Stimulated activated CD4-positive, alpha-beta T cell treated with anti-CD3 and anti-CD28 coated beads, Interleukin-1b, Interleukin-23, amount 100 ng/mL, for 1 hour (primary cell): ENCODE results near the gene TMEM255B.

Source experiments
- DNase-seq, 2 donors: peaks; one replicate each; pipeline ENCODE4 v3.0.0-alpha.2; 2020; ENCODE audit warnings: low read depth in 2 of 2

TMEM255B gene

DNA sequence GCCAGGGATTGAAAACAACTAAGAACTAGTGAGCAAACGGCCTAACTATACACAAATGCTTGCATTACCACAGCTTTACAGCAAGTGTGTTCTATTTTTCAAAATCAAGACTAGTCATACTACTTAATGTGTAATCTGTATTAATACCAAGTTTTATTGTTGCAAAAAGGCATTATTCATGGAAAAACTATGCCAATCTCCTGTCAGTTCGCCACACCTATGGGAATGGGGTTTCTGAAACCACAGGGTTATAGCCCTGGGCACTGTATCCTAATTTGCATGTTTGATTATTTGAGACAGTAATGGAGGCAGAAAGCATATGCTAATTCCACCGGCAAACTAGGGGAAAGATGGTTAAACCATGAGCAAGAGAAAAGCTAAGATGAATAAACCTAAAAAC is 90.5 kb downstream of the TMEM255B start:
- DNase-seq = no peak

DNA sequence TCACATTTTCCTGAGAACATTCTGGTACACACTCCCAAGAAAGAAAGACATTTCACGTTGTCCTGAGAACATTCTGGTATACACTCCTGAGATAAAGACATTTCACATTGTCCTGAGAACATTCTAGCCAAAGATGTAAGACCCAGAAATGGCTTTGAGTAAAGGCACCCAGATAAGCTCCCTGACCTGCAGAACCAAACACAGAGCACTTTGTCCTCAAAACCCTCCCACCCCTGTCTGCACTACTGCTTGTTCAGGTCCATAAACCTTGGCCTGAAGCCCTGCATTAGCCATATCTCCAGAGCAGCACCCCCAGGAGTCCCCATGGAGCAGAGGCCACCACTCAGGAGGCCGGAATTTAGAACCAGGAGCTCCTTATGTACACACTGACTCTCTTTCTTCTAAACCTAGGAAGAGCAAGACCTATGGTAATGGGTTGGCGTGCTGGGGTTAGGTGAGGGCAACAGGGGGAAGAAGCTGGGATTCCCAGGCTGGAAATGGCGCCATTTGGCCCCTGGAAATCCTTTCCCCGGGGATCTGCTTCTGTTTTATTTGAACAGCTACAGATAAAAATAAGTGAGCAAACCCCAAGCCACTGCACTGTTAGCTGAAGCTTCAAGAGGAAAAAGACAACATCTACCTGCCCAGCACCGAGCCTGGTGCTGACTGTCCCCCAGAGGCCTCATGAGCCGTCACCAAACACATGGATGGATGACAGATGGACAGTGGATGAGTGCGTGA is 91.1 kb downstream of the TMEM255B start:
- DNase-seq = no peak

DNA sequence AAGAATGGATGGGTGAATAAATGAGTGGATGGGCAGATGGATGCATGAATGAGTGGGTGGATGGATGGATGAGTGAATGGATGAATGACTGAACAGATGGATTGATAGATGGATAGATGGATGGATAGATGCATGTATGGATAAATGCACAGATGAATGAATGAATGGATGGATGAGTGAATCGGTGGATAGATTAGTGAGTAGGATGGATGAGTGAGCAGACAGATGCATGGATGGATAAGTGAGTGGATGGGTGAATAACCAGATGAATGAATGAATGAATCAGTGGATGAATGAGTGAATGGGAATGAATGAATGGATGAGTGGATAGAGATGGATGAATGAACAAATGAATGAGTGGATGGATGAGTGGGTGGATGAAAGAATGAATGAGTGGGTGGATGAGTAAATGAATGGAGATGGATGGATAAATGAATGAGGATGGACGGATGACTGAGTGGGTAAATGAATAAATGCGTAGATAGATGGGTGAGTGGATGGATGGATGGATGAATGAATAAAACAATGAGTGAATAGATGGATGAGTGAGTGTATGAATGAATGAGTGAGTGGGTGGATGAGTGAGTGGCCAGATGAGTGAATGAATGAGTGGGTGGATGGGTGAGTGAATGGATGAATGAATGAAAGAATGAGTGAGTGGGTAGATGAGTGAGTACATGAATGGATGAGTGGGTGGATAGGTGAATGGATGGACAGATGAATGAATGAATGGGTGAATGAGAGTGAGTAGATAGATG is 91.9 kb downstream of the TMEM255B start:
- DNase-seq = no peak

DNA sequence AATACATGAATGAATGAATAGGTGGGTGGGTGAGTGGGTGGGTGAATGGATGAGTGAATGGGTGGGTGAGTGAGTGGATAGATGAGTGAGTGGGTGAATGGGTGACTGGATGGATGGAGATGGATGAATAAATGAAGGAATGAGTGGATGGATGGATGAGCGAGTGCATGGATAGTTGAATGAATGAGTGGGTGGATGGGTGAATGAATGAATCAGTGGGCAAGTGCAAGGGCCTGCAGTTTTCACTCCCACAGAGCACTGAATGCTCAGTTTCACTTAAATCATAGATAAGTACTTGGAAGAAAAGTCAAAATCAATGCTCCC is 92.4 kb downstream of the TMEM255B start:
- no peak for DNase-seq

DNA sequence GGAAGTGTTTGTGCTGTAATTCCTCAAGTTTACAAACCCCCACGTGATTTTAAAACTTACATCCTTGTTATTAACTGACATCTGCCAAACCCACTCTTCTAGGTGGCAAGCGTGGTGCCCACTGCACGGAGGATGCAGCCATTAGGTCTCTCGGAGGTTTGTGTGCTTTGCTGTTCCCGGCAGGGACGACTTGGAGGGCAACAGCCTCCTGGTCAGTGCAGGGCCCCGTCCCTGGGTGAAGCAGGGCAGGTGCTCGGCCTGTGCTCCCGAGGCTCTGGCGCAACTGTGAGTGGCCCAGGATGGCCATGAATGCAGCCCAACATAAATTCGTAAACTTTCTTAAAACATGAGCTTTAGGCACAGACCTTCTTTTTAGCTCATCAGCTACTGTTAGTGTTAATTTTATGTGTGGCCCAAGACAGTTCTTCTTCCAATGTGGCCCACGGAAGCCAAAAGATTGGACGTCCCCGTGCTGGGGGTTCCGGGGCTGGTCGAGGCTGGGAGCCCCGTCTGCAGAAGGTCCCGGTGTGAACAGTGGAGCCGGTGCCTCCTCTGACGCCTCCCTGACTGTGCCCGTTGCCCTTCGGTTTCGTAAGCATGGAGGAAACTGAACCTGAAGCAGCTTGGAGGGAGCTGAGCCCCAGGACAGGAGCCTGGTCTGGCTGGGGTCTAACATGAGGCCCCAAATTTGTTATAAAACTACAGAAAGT is 93.0 kb downstream of the TMEM255B start:
- DNase-seq = no peak

DNA sequence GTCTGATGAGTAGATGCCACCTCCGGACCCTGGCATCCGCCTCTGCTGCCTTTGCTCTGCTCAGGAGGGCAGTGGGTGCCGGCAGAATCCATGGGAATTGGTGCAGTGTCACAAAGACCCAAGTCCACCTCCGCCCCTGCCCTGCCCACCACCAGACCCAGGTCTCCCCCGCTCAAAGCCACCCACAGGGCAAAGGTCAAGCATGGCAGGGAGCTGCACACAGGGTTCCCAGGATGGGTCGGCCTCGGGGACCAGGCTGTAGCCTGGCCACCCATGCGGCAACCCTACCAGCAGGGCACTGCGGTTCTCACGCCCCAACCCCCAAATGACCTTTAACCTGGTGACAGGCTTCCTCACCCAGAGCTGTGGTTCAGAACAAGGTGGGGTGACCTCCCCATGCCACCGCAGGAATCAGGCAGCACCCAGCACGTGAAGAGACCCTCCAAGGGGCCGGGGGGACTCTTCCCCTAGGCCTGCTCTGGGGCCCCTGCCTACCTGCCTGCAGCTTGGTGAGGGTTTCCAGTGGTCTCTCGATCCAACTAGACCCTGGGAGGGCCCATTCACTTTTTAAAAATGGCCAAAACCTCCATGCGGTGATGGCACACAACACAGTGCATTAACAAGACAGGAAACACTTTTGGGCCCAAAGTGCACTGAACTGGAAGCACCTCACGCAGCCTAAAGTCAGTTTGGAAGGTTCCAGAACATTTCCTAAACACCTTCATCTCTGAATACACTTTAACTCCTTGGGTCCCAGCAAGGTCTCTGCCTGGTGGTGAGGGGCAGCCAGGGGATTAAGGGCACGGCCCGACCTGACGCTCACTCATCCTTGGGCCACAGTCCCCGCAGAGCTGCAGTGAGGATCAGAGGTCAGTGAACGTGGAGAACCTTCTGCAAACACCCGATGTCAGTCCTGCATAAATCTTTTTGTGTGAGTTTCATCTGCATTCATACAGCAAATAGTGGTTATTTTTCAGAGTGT is 93.8 kb downstream of the TMEM255B start:
- DNase-seq = no peak

DNA sequence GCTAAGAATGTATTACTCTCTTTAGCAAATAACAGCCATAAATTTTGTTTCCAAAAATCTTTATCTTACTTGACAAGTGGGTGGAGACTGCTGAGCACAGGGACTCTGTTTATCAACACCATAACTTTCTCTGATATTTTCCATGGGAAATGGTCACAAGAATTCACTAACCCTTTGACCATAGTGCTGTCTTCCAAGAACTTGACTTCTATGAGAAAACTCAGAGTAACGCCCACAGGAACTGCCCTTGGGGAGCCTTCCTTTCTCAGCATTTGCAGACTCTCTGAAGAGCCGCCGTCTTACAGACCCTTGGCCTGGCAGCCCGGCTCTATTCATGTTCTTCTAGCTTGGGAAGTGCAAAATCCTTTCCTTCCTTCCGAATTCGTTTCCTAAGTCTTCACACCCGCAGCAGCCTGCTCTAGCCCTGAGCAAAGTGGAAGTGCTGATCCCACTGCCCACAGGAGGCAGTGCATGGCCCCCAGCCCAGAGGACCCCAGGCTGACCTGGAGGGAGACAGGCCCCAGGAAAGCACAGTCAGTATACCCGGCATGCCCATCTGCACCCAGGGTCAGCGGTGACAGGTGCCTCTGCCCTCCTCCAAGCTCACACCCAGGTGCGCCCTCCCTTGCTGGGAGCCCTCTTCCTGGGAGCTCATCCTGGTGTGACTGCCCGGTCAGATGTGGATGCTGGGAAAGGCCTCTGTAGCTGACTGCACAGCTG is 94.7 kb downstream of the TMEM255B start:
- DNase-seq = no peak

DNA sequence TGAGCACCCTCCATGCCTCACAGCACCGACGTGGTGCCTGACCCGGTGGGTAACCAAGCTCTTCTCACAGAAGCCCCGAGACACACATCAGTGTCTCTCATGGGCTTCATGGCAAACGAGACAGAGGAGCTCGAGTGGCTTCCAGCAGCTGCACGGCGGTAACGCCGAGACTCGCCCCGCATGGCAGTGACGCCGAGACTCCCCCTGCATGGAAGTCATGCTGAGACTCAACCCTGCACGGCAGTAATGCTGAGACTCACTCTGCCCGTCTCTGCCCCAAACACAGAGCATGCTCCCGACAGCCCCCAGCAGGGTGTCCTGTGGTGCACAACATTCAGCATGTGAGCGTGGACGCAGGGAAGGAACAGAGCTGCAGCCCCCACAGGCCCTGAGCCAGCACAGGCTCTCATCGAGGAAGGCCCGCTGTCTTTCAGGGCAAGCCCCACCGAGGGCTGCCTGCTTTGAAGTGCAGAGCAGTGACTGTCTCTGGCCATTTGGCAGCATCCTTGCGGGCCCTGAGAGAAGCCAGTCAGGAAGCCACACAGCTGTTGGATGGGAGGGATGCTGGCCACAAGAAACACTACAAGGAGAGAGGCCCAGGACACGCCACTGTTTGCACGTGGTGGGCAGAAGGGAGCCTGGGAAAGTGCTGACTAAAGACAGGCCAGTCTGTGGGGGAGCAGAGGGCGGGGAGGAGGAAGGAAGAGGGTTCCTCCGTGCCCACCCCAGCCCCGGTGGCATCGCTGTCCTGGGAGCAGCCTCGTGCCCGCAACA is 95.4 kb downstream of the TMEM255B start:
- DNase-seq = no peak

DNA sequence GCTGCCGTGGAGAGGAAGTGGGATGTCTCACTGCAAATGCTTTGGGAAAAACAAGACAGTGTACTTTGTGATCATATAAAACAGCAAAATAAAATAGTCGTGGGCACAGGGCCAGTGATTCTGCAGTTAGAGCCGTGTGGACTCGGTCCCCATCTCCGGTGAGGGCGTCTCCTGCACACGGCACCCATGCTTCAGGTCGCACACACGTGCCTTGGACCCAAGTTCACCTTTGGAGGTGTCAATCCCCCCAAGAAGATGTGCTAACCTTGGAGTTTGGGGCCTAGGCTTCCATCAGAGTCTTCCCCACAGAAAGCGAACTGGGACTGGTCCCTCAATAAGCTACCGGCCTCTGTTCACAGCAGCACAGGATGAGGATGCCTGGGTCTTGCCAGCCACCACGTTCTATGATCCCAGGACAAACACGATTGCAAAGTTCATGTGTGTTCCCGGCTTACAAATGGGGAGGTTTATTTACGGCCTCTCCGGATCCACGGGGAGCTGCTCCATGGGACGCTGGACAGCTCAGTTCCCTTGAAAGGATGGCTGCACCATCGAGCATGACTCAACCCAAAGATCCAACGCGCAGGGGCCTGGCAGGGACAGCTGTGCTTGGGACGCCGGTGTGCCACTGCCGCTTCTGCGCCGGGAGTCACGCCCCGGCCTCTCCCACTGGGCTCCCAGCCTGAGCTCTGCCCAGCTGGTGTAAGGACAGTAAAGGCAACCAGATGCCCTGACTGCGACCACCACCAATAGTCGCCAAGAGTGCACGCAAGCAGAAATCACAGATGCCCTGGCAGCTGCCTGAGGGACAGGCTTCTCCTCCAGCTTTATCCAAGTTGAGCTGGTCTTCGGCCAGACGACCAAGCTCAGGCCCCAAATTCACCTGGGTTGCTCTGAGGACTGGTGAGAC is 96.2 kb downstream of the TMEM255B start:
- DNase-seq = no peak

DNA sequence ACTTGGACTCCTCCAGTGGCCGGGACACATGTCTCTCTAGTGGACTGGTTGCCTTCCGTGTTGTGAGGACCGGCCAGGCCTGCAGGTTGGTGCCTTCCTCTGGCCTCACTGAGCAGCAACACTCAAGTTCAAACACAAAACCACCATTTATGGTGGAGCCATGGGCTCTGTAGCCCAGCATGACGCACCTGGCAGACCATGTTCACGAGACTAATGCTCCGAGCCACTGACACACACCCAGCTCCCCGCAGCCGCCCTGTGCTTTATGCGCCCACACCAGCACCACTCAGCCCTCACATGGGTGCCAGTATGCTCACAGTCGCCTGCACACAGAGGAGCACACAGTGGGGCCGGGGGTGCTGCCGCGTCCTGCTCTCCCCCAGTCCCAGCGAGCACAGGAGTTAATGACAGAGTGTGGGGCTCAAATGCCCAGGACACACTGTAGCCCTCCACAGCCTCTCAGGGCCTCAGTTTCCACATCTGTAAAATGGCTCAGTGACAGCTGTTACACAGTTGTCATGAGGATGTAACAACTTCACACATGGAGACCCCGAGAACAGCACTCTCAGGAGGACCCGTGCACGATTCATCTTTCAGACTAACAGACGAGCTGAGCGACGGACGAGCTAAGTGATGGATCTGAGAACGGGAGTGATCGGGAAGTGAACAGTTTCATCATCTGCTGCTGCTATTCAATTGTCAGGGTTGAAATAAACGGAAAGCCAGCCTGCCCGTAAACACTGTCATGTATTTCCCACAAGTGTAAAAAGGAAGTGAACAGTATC is 97.1 kb downstream of the TMEM255B start:
- no peak for DNase-seq

DNA sequence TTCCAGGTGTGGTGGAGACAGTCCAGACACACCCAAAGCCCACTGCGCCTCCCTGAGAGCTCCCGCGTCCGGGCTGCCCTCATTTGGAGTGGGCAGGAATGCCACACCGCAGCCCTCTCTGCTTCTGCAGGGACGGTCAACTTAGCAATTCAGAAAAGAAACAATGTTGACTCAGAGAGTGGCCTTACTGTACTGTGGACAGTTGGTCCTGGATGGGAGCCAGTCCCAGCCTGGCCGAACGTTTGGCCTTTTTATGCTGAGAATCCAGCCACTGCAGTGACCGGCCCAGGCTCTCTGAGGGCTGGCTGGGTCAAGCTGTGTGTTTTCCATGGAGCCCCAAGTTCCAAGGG is 97.7 kb downstream of the TMEM255B start:
- DNase-seq = no peak

DNA sequence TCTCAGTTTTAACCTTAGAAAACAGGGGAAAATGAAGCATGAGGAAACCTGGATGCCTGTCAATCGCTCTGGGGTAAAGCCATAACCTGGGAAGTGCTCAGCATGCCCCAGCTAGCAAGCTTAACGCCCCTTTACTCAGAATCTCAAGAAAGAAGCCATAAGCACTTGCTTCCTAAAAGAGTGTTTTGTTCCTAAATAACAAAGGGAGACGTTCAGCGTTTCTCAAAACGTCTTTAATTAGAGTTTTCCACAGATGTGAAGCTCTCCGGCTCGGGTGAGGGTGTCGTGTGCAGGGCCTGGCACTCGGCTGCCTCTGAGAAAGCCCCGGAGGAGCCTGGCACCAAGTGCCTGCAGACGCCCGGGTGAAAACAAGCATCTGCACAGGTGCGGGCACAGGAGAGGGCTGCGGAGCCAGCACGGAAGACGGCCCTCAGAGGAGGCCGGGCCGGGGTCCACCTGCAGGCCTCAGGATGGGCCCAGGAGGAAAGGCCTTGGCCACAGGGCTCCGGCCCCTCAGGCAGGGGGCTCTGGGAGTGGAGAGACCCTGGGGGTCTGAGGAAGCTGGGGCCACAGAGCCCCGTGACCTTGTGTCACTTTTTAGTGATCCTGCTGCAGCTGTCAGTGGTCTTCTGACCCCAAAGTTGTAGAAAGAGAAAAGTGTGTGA is 98.6 kb downstream of the TMEM255B start:
- DNase-seq = no peak

DNA sequence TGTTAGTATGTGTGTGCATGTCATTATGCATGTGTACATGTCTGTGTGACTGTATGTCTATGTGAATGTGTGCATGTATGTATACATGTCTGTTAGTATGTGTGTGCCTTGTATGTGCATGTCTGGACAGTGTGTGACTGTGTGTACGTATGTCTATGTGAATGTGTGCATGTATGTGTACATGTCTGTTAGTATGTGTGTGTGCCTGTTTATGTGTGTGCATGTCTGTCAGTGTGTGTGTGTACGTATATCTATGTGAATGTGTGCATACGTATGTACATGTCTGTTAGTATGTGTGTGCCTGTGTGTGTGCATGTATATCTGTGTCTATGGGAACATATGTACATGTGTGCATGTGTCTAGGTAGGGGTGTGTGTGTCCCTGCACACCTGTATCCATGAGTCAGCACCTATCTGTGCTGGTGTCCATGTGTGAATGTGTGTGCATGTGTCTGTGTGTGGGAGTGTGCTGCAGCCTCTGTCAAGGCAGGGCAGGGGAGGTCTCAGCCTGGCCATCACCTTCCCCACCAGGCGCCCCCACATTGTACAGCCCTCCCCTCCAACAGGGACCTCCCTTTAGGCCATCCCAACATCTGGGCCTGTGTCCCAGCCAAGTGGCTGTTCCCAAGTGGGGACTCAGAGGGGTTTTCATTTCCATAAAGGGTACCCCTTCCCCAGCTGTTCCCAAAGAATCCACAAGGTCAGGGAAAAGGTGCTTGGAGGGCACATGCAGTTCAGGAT is 100.5 kb downstream of the TMEM255B start:
- no peak for DNase-seq

DNA sequence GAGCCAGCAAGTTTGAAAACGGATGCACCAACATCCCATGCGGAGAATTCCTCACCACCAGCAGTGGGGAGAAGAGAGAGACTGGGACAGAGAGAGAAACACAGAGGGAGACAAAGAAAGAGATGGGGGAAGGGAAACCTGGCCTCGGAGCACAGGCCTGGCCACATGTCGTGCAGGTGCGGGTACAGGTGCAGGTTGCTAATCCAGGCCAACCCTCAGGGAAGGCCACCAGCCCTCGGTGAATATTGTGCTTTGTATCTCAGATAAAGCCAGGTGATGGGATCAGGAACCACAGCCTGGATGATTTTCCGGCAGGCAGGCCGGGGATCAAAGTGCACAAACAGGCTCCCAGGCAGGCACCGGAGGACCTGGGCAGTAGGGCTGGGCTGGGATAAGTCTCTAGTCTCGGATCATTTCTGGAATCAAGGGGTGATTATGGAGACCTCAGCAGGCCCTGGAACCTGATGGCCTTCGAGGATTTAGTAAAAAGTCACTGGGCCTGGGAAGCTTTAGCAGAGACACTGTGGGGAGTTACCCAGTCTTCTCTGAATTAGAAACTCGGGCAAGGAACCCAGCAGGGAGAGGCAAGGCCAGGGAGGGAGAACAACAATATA is 101.1 kb downstream of the TMEM255B start:
- no peak for DNase-seq

DNA sequence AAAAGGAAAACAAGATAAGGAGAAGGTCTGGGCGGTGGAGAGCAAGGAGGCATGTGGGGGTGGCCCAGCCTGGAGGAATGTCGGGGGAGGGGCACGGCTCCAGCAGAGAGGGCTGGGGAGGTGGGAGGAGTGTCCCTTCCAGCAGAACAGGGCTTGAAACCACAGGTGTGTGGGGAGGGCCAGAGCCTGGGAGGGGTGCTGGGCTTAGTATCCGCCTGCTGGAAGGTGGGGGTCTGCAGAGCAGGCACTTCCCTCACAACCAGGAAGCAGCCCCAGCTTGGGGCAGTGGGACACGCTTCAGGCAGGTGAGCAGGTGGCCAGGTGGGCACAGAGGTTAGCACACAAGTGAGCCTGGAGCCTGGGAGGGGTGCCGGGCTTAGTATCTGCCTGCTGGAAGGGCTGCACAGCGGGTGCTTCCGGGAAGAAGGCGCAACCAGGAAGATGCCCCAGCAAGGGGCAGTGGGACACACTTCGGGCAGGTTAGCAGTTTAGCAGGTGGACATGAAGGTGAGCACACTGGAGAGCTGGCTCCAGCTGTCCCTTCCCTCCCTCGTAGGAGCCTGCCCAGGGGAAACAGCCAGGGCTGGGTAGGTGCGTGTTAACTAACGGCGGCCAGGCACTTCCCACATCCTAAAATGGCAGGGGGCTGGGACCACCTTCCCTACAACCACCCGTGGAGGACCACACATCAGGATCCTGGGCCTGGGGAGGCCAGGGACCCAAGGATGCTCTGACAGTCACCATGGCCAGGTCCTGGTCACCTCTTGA is 101.8 kb downstream of the TMEM255B start:
- no peak for DNase-seq

DNA sequence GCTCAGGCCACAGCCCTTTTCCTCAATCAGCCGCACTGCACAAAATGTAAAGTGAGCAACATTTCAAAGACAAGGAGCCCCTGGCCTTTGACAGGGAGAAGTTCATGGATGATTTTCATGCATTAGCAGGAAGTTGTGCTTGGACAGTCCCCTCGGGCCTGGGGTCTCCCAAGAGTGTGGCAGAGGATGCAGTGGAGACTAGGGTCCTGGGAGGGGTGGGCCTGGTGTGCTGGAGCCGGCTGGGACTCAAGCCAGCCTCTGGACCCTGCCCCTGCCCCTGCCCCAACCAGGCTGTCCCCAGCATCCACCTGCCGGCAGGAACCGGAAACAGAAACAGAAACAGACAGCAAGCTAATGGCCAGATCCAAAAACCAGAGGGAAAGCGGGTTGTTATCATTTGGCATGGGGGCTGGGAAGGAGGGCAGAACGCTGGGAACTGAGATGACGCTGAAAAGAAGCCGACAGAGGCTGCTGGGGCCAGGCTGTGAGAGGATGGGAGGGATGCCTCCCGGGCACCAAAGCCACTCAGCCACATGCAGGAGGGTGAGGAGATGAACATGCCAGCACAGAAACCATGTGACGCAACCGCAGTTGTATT is 102.5 kb downstream of the TMEM255B start:
- DNase-seq = no peak
